ENCODE measurements around the gene RETN. TPM values are rescaled to one million over a fixed set of nuclear protein-coding genes. Genes with fewer than 3 reads are reported as not detected.

Gene RETN
- total RNA-seq (2014; rRNA removed; shearing (Covaris generic)): not detected in 2 replicates

GRCh38 chr19:7668842-7669241 is at the start of gene RETN:
Gene RETN, plus strand, starts transcription at chr19:7669049. Its CDS starts 278 bp downstream, at chr19:7669327.
- no peak for DNase-seq (ENCODE audit: low spot score)

GRCh38 chr19:7619671-7620441 is 49.0 kb upstream of the RETN start:
- no peak for DNase-seq (ENCODE audit: low spot score)

- DNase-seq (ENCODE audit: low spot score): no peak
These were observed 48.1 kb upstream of the RETN start for GRCh38 chr19:7620442-7621412.

GRCh38 chr19:7622933-7623685 is 45.7 kb upstream of the RETN start:
- DNase-seq (ENCODE audit: low spot score): no peak

- DNase-seq (ENCODE audit: low spot score): no peak
These were observed 44.9 kb upstream of the RETN start for GRCh38 chr19:7623725-7624603.

- DNase-seq (ENCODE audit: low spot score): no peak
These were observed 44.0 kb upstream of the RETN start for GRCh38 chr19:7624810-7625209.

- no peak for DNase-seq (ENCODE audit: low spot score)
These were observed 43.0 kb upstream of the RETN start for GRCh38 chr19:7625763-7626372.

- no peak for DNase-seq (ENCODE audit: low spot score)
These were observed 41.7 kb upstream of the RETN start for GRCh38 chr19:7627166-7627565.

- no peak for DNase-seq (ENCODE audit: low spot score)
These were observed 40.1 kb upstream of the RETN start for GRCh38 chr19:7628589-7629311.

GRCh38 chr19:7629347-7630054 is 39.3 kb upstream of the RETN start, which contains the start of the genes PET100 and XAB2:
Gene PET100, plus strand, starts transcription at chr19:7629793. Its CDS starts 41 bp downstream, at chr19:7629834.
Gene XAB2, minus strand, starts transcription at chr19:7629545. Its CDS starts 18 bp downstream, at chr19:7629527.
- DNase-seq (ENCODE audit: low spot score): peak; percentile 99

GRCh38 chr19:7631577-7631976 is 37.3 kb upstream of the RETN start:
- no peak for DNase-seq (ENCODE audit: low spot score)

GRCh38 chr19:7632340-7633203 is 36.3 kb upstream of the RETN start:
- DNase-seq (ENCODE audit: low spot score): no peak

- no peak for DNase-seq (ENCODE audit: low spot score)
These were observed 35.2 kb upstream of the RETN start, which contains the start of gene PCP2 for GRCh38 chr19:7633698-7634097. Gene PCP2, minus strand, starts transcription at chr19:7633719. Its CDS starts 262 bp downstream, at chr19:7633457.

- DNase-seq (ENCODE audit: low spot score): no peak
These were observed 33.2 kb upstream of the RETN start for GRCh38 chr19:7635670-7636069.

GRCh38 chr19:7636317-7636690 is 32.5 kb upstream of the RETN start:
- no peak for DNase-seq (ENCODE audit: low spot score)

- DNase-seq (ENCODE audit: low spot score): no peak
These were observed 32.0 kb upstream of the RETN start, which contains the start of gene STXBP2 for GRCh38 chr19:7636691-7637373. Gene STXBP2, plus strand, starts transcription at chr19:7637110. Its CDS starts 40 bp downstream, at chr19:7637150.

Data from A172 (cell line).